AG04450 (cell line): Measurements from ENCODE around the gene ISG15. TPM values are rescaled to one million over a fixed set of nuclear protein-coding genes. Genes with fewer than 3 reads are reported as not detected.
"Not testable (repeated sequence)": the region's sequence is repeated elsewhere in the genome, so short reads cannot be mapped to it uniquely, and the experiment has no call there.

Experiments
- CTCF ChIA-PET: fragments of 300-600, 350-600 bp; formaldehyde crosslinking; extraction: SDS; loops from one replicate; lab custom pipeline; 2022; ENCODE audit warnings: antibody characterized with exemption, inconsistent platforms; lab: Charles Lee
- POLR2A ChIA-PET: fragments of 350-600 bp; formaldehyde crosslinking; extraction: SDS; loops from one replicate; lab custom pipeline; 2021; ENCODE audit warnings: antibody characterized with exemption, inconsistent platforms; lab: Yijun Ruan, JAX
- DNase-seq: peaks from one replicate; pipeline ENCODE4 v3.0.0-alpha.2; 2011; ENCODE audit warnings: low read depth, low spot score
- H3K27ac ChIP-seq: one replicate; pipeline ENCODE4 v1.5.1; 2012; ENCODE audit warnings: low read depth, low read length, control low read depth
- H3K27me3 ChIP-seq: one replicate; pipeline ENCODE4 v1.6.0; 2012; ENCODE audit warnings: low read length; ENCODE audit not compliant: control insufficient read depth, insufficient read depth
- H3K4me3 ChIP-seq: 2 replicates; pipeline ENCODE4 v1.5.1; 2011; ENCODE audit warnings: mild to moderate bottlenecking, low read depth, low read length, control low read depth
- H3K9me3 ChIP-seq: 2 replicates; pipeline ENCODE4 v1.5.1; 2012; ENCODE audit warnings: low read length; ENCODE audit not compliant: control insufficient read depth, insufficient read depth
- polyA plus RNA-seq: library from polyadenylated mRNA; depleted of rRNA; stranded (reverse); fragments of >200 nt; gene quantifications from 2 replicates; pipeline ENCODE4 v1.2.3, GENCODE V29; 2011
- TF ChIP-seq, protein P1 (sequence below): IDR thresholded peaks from 2 replicates; pipeline ENCODE4 v1.5.1; 2011; ENCODE audit warnings: low read depth, low read length, control low read depth, inconsistent platforms

ISG15 gene
- polyA plus RNA-seq, 1 experiment = 22.4 TPM

DNA sequence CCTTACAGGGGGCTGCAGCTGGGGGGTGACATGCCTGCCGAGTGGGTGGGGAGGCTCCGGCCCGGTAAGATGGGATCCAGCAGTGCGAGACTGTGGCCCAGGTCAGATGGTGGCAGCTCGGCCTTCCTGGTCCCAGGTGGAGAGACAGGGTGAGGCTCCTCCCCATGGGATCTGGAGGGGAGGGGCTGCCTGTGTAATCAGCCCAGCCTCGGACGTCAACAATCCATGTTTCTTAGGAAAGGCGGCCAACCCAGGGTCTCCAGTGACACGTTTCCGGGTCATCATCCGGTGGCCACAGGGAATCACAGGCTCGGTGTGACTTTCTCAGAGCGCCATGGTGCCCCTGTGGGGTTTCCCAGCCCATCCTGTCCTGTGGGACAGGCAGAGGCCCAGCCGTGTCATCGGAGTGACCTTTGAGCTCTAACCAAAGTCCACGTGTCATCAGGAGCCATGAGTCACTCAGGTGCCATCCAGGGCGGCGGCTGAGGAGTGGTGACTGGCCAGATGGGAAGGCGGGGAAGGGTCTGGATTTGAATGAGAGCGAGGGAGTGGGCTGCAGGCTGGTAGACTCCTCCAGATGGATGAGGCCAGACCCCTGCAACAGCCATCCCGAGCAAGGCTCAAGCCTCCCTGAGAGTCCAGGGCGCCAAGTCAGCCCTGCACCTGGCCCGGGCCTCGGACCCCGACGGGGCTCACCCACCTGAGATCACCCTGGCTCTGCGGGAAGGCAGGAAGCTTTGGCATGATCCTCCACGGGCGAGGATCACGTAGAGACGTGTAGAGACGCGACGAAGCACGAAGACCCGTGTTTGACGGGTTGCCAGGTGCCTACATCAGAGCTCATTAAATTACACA lies 6.8 kb upstream of the ISG15 start:
- no peak overlapping the region for H3K27ac ChIP-seq
- CTCF ChIA-PET = interaction anchor here (0.7 kb wide), 1 partner anchor 13 kb away, joined by 3 read pairs; no protein-coding TSS in a partner anchor
- POLR2A ChIA-PET = interaction anchor here (1.1 kb wide), 1 partner anchor 13 kb away, joined by 3 read pairs; the partner anchor contains the start of gene AGRN

DNA sequence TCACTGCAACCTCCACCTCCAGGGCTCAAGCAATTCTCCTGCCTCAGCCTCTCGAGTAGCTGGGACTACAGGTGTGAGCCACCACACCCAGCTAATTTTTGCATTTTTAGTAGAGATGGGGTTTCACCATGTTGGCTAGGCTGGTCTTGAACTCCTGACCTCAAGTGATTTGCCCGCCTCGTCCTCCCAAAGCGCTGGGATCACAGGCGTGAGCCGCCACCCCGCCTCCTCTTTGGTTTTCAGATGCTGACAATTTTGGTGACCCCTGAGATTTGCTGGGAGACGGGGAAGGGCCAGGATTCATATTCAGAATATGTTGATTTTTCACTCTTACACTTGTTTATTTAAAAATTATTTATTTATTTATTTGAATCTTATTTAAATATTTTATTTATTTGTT lies 3.2 kb upstream of the ISG15 start:
- CTCF ChIA-PET = interaction anchor here (0.7 to 1.8 kb wide), 3 partner anchors 8 to 1197 kb away, joined by 4 to 7 read pairs (median 6); no protein-coding TSS in a partner anchor
- POLR2A ChIA-PET = not testable (repeated sequence)

More for the DNA sequence above, 6.8 kb upstream of the ISG15 start:
- DNase-seq = no peak
- peaks cover 3% of the 10 kb centered on the region; the same call in 1 of the 2 replicates for H3K9me3 ChIP-seq
- no peaks in the 10 kb centered on the region for H3K27me3 ChIP-seq
- TF ChIP-seq, protein P1, sequence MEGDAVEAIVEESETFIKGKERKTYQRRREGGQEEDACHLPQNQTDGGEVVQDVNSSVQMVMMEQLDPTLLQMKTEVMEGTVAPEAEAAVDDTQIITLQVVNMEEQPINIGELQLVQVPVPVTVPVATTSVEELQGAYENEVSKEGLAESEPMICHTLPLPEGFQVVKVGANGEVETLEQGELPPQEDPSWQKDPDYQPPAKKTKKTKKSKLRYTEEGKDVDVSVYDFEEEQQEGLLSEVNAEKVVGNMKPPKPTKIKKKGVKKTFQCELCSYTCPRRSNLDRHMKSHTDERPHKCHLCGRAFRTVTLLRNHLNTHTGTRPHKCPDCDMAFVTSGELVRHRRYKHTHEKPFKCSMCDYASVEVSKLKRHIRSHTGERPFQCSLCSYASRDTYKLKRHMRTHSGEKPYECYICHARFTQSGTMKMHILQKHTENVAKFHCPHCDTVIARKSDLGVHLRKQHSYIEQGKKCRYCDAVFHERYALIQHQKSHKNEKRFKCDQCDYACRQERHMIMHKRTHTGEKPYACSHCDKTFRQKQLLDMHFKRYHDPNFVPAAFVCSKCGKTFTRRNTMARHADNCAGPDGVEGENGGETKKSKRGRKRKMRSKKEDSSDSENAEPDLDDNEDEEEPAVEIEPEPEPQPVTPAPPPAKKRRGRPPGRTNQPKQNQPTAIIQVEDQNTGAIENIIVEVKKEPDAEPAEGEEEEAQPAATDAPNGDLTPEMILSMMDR = no peak
- H3K4me3 ChIP-seq = no peak overlapping the region

DNA sequence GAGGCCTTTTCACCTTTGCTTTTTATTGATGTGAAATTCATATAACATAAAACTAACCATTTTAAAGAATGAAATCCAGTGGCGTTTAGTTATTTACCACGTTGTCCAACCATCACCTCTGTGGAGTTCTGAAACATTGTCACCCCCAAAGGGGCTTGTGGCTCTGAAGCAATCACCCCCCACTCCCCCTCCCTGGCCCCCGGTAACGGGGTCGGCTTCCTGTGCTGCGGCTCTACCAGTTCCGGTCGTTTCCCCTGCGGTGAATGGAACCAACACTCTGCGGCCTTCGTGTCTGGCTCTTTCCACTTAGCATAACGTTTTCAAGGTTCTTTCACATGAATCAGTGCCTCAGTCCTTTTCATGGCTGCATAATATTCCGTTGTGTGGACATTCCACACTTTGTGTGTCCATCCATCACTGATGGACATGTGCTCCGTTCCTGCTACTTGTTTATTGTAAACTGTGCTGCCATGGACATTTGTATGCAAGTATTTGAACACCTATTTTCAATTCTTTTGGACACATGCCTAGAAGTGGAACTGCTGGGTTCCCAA lies 1.8 kb upstream of the ISG15 start:
- no peak for DNase-seq
- peaks cover 6% of the 10 kb centered on the region; the same call in 1 of the 2 replicates for H3K9me3 ChIP-seq
- TF ChIP-seq, protein P1 = no peak
- POLR2A ChIA-PET = no interaction called here
- CTCF ChIA-PET = no interaction called here
- no peak overlapping the region for H3K27ac ChIP-seq
- no peak overlapping the region for H3K4me3 ChIP-seq
- no peaks in the 10 kb centered on the region for H3K27me3 ChIP-seq

More for the DNA sequence above, 3.2 kb upstream of the ISG15 start:
- not testable (repeated sequence) for H3K4me3 ChIP-seq, H3K27me3 ChIP-seq, DNase-seq, H3K27ac ChIP-seq, H3K9me3 ChIP-seq

DNA sequence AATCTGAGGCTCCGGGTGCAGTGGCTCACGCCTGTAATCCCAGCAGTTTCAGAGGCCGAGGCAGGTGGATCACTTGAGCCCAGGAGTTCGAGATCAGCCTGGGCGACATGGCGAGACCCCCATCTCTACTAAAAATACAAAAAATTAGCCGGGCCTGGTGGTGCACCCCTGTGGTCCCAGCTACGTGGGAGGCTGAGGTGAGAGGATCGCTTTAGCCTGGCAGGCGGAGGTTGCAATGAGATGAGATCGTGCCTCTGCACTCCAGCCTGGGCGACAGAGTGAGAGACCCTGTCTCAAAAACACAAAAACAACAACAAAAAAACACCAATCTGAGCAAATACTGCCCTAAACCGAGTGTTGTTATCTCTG lies 577 bp upstream of the ISG15 start:
- POLR2A ChIA-PET = interaction anchor here (0.6 to 1.0 kb wide), 2 partner anchors 11 to 72 kb away, joined by 3 read pairs; no protein-coding TSS in a partner anchor
- not testable (repeated sequence) for DNase-seq, H3K27ac ChIP-seq, H3K27me3 ChIP-seq, H3K9me3 ChIP-seq
- peak overlapping the region; percentile 71 for H3K4me3 ChIP-seq
- CTCF ChIA-PET = interaction anchor here (1.6 kb wide), 1 partner anchor 11 kb away, joined by 11 read pairs; no protein-coding TSS in a partner anchor

DNA sequence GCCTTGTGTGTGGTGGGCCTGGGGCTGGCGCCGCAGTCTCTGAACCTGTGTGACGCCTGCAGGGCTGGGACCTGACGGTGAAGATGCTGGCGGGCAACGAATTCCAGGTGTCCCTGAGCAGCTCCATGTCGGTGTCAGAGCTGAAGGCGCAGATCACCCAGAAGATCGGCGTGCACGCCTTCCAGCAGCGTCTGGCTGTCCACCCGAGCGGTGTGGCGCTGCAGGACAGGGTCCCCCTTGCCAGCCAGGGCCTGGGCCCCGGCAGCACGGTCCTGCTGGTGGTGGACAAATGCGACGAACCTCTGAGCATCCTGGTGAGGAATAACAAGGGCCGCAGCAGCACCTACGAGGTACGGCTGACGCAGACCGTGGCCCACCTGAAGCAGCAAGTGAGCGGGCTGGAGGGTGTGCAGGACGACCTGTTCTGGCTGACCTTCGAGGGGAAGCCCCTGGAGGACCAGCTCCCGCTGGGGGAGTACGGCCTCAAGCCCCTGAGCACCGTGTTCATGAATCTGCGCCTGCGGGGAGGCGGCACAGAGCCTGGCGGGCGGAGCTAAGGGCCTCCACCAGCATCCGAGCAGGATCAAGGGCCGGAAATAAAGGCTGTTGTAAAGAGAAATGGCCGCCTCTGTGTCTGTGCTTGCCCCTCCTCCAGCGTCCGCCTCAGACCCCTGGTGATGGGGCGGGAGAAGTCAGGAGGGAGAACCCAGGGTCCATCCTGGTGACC lies 788 bp downstream of the ISG15 start:
- TF ChIP-seq, protein P1 = no peak
- Histone ChIP-seq H3K27me3 (no peaks in the 10 kb centered on the region), H3K4me3 (peak overlapping the region; percentile 71), H3K9me3 (peaks cover 6% of the 10 kb centered on the region; the same call in 1 of the 2 replicates), H3K27ac (peak overlapping the region; percentile 70)
- ChIA-PET CTCF (interaction anchor here (1.6 kb wide), 1 partner anchor 12 kb away, joined by 11 read pairs; no protein-coding TSS in a partner anchor), POLR2A (interaction anchor here (1.0 kb wide), 1 partner anchor 13 kb away, joined by 3 read pairs; no protein-coding TSS in a partner anchor)
- no peak for DNase-seq
